SK-N-SH treated with all-trans-retinoic acid at 6 μM for 48 hours (cell line): Measurements from ENCODE around the gene CNEP1R1.

Experiments
- ARNTL ChIP-seq: fragments of 450-650 bp; formaldehyde crosslinking; IDR thresholded peaks from 2 replicates; pipeline ENCODE4 v1.5.0; 2020; ENCODE audit warnings: low read depth, mild to moderate bottlenecking, moderate library complexity, borderline replicate concordance
- BACH2 ChIP-seq: fragments of 250-450 bp; sonication (Bioruptor Pico); IDR thresholded peaks from 2 replicates; pipeline ENCODE4 v1.9.0; 2021; ENCODE audit warnings: mild to moderate bottlenecking, borderline replicate concordance
- TCF4 ChIP-seq: fragments of 250-450 bp; sonication (Bioruptor Pico); IDR thresholded peaks from 2 replicates; pipeline ENCODE4 v1.8.0; 2021; ENCODE audit warnings: mild to moderate bottlenecking, moderate library complexity, borderline replicate concordance
- ZFP3 ChIP-seq: fragments of 250-450 bp; sonication (Bioruptor Pico); IDR thresholded peaks from 2 replicates; pipeline ENCODE4 v1.5.0; 2020; ENCODE audit warnings: mild to moderate bottlenecking, moderate library complexity
- ZFP30 ChIP-seq: fragments of 450-650 bp; formaldehyde crosslinking; IDR thresholded peaks from 2 replicates; pipeline ENCODE4 v1.5.0; 2022; ENCODE audit warnings: mild to moderate bottlenecking, moderate library complexity
- ZNF565 ChIP-seq: fragments of 450-650 bp; formaldehyde crosslinking; conservative IDR thresholded peaks from 2 replicates; pipeline ENCODE4 v1.5.0; 2020; ENCODE audit warnings: low read depth, mild to moderate bottlenecking, moderate library complexity
- ZNF8 ChIP-seq: fragments of 450-650 bp; formaldehyde crosslinking; IDR thresholded peaks from 2 replicates; pipeline ENCODE4 v1.5.0; 2020; ENCODE audit warnings: mild to moderate bottlenecking, moderate library complexity
- TF ChIP-seq, protein P1 (sequence below): fragments of 250-450 bp; sonication (Bioruptor Pico); IDR thresholded peaks from 2 replicates; pipeline ENCODE4 v1.5.1; 2020; ENCODE audit warnings: low read depth, mild to moderate bottlenecking, moderate library complexity
- TF ChIP-seq, protein P2 (sequence below): fragments of 250-450 bp; sonication (Bioruptor Pico); IDR thresholded peaks from 2 replicates; pipeline ENCODE4 v1.8.0; 2020; ENCODE audit warnings: mild to moderate bottlenecking, moderate library complexity, borderline replicate concordance
- TF ChIP-seq, protein P3 (sequence below): fragments of 250-450 bp; sonication (Bioruptor Pico); IDR thresholded peaks from 2 replicates; pipeline ENCODE4 v1.5.1; 2021; ENCODE audit warnings: mild to moderate bottlenecking, moderate library complexity

DNA sequence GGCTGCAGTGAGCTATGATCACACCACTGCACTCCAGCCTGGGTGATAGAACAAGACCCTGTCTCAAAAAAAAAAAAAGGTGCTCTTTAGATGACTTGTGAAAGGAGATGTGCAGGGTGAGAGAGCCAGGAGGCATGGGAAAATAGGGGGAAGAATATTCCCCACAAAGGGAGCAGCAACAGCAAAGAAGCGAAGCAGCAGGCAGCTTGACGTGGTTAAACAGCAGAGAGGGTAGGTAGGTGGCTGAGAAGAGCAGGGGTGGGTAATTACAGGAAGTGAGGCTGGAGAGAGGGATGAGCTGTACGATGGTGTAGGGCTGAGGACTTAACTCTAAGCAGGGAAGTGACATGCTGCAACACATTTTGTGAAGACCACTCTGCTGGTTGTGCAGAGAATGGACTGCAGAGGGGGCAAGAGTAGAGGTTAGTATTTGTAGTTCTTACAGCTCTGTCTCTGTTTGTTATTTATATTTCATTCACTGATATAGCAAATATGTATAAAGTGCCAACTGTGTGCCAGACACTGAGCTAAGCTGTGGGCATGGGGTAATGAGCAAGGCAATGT lies 42.3 kb downstream of the CNEP1R1 start:
- TF ChIP-seq ZNF8 (CRISPR knock-in tag) (no peak), ZNF565 (CRISPR knock-in tag) (no peak), ZFP3 (CRISPR knock-in tag) (no peak), ZFP30 (CRISPR knock-in tag) (no peak), BACH2 (CRISPR knock-in tag) (no peak), TCF4 (CRISPR knock-in tag) (no peak), ARNTL (no peak)
- TF ChIP-seq, protein P1, sequence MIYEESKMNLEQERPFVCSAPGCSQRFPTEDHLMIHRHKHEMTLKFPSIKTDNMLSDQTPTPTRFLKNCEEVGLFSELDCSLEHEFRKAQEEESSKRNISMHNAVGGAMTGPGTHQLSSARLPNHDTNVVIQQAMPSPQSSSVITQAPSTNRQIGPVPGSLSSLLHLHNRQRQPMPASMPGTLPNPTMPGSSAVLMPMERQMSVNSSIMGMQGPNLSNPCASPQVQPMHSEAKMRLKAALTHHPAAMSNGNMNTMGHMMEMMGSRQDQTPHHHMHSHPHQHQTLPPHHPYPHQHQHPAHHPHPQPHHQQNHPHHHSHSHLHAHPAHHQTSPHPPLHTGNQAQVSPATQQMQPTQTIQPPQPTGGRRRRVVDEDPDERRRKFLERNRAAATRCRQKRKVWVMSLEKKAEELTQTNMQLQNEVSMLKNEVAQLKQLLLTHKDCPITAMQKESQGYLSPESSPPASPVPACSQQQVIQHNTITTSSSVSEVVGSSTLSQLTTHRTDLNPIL (CRISPR knock-in tag) = no peak
- TF ChIP-seq, protein P2, sequence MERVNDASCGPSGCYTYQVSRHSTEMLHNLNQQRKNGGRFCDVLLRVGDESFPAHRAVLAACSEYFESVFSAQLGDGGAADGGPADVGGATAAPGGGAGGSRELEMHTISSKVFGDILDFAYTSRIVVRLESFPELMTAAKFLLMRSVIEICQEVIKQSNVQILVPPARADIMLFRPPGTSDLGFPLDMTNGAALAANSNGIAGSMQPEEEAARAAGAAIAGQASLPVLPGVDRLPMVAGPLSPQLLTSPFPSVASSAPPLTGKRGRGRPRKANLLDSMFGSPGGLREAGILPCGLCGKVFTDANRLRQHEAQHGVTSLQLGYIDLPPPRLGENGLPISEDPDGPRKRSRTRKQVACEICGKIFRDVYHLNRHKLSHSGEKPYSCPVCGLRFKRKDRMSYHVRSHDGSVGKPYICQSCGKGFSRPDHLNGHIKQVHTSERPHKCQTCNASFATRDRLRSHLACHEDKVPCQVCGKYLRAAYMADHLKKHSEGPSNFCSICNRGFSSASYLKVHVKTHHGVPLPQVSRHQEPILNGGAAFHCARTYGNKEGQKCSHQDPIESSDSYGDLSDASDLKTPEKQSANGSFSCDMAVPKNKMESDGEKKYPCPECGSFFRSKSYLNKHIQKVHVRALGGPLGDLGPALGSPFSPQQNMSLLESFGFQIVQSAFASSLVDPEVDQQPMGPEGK (CRISPR knock-in tag) = no peak
- TF ChIP-seq, protein P3, sequence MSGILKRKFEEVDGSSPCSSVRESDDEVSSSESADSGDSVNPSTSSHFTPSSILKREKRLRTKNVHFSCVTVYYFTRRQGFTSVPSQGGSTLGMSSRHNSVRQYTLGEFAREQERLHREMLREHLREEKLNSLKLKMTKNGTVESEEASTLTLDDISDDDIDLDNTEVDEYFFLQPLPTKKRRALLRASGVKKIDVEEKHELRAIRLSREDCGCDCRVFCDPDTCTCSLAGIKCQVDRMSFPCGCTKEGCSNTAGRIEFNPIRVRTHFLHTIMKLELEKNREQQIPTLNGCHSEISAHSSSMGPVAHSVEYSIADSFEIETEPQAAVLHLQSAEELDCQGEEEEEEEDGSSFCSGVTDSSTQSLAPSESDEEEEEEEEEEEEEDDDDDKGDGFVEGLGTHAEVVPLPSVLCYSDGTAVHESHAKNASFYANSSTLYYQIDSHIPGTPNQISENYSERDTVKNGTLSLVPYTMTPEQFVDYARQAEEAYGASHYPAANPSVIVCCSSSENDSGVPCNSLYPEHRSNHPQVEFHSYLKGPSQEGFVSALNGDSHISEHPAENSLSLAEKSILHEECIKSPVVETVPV = no peak
